Psoas muscle (tissue), 8 donors: Measurements from ENCODE around the gene ATP6V0A4. TPM values are rescaled to one million over a fixed set of nuclear protein-coding genes. Genes with fewer than 3 reads are reported as not detected.

Experiments
- ATAC-seq, 4 donors: fragments of 200-7000 bp; cut with Tn5 transposase; one replicate each; pipeline ENCODE4 v1.9.1; 2020; ENCODE audit warnings: moderate library complexity in 3 of 4, mild to moderate bottlenecking in 2 of 4
- DNase-seq, 2 donors: peaks; one replicate each; pipeline ENCODE4 v3.0.0-alpha.2; 2020
- H3K27ac ChIP-seq: fragments of 200-600 bp; one replicate; pipeline ENCODE4 v1.8.0; 2022
- H3K27me3 ChIP-seq, 3 donors: fragments of 200-600 bp in 1 of 3; one replicate each; pipeline versions ENCODE4 v1.6.1 to v1.8.0; 2013 to 2022; ENCODE audit warnings: low read length in 2 of 3, mild to moderate bottlenecking in 2 of 3, moderate library complexity in 1 of 3; ENCODE audit not compliant: insufficient read depth in 3 of 3
- H3K36me3 ChIP-seq, 2 donors: fragments of 200-600 bp in 1 of 2; one replicate each; pipeline versions ENCODE4 v1.6.1 to v1.8.0; 2013 to 2022; ENCODE audit warnings: low read depth in 1 of 2, mild to moderate bottlenecking in 1 of 2, moderate library complexity in 1 of 2; ENCODE audit not compliant: insufficient read depth in 1 of 2
- H3K4me1 ChIP-seq: fragments of 200-600 bp; one replicate; pipeline ENCODE4 v1.8.0; 2022
- H3K4me3 ChIP-seq: fragments of 200-600 bp; one replicate; pipeline ENCODE4 v1.8.0; 2022; ENCODE audit warnings: mild to moderate bottlenecking
- H3K9me3 ChIP-seq: fragments of 200-600 bp; one replicate; pipeline ENCODE4 v1.8.0; 2022
- WGBS, 3 donors: extraction: QIAGEN DNeasy Blood & Tissue Kit; methylation state at CpG; one replicate each; pipeline versions ENCODE4 v1.1.6 to v1.1.7; 2013; 5-methylcytosine and 5-hydroxymethylcytosine counted together
- intact Hi-C, 2 donors: fragments of 100-400 bp; cut with DNase I; formaldehyde crosslinking; loops; one replicate each; pipeline versions ENCODE4 v1.11.0 to v1.14.2; 2022
- long read RNA-seq, 2 donors: library from polyadenylated mRNA; unstranded; transcript quantifications; one replicate each; pipeline ENCODE4 v2.0.0, GENCODE V29; 2021
- polyA plus RNA-seq, 3 donors: library from polyadenylated mRNA; stranded (reverse); fragments of 200-250 nt; gene quantifications; one replicate each; pipeline ENCODE4 v1.2.3, GENCODE V29; 2013
- total RNA-seq, 4 donors: library from RNA; stranded (reverse); fragmentation: NEBNext Ultra II Directional in 2 of 4; extraction: Animal tissue kit (Norgen Biotek cat#: 25700) in 2 of 4; gene quantifications; one replicate each; pipeline versions ENCODE4 v1.2.1 to v1.2.4, GENCODE V29; 2021 to 2023
- TF ChIP-seq, protein P1 (sequence below): fragments of 200-600 bp; IDR thresholded peaks from one replicate; pipeline ENCODE4 v1.8.0; 2022; ENCODE audit warnings: antibody characterized with exemption
- donor health status: healthy with polysubstance abuse.
- donor health status: DM: no; HTN: no; CAD: no; lungs with moderate emphysema.
- donor health status: Bipolar disorder and iron deficiency.
- donor health status: healthy.
- donor health status: DM: yes; HTN: yes; CAD: no.
- donor health status: DM: no; HTN: no; CAD: no.
- donor health status: DM: no; HTN: no; CAD: no.
- donor health status: DM: yes; HTN: yes; CAD: no.

Gene ATP6V0A4
- total RNA-seq (under 1 TPM in 1 of 4 donors, not detected in 3; 0.44 TPM), polyA plus RNA-seq (not detected)
- long read RNA-seq, donor 1, result 0 reads
- long read RNA-seq, donor 2, result 0 reads

- intact Hi-C loops, result no loop called here
- H3K27ac ChIP-seq, result no peak within 1 kb of the TSS
- WGBS, 3 donors, result 12 to 17% (median 14%) methylated on average over 14 of the region's 14 CpGs
Measured at GRCh38 chr7:138797715-138798320, at the start of gene ATP6V0A4, which contains the start of gene TMEM213. Gene ATP6V0A4 (minus strand): TSS chr7:138798196. CDS start chr7:138771247, 26,949 bp downstream. Gene TMEM213 (plus strand): TSS chr7:138797994. CDS start chr7:138798105, 111 bp downstream.

GRCh38 chr7:138845711-138846110 is 47.7 kb upstream of the ATP6V0A4 start:
- no peak for ATAC-seq
- Histone ChIP-seq H3K4me3 (no peak overlapping the region), H3K4me1 (no peaks in the 10 kb centered on the region), H3K27ac (no peak overlapping the region), H3K36me3 (no peaks in the 10 kb centered on the region), H3K27me3 (no peaks in the 10 kb centered on the region), H3K9me3 (peaks cover 2% of the 10 kb centered on the region)
- intact Hi-C loops, result no loop called here
- TF ChIP-seq, protein P1, sequence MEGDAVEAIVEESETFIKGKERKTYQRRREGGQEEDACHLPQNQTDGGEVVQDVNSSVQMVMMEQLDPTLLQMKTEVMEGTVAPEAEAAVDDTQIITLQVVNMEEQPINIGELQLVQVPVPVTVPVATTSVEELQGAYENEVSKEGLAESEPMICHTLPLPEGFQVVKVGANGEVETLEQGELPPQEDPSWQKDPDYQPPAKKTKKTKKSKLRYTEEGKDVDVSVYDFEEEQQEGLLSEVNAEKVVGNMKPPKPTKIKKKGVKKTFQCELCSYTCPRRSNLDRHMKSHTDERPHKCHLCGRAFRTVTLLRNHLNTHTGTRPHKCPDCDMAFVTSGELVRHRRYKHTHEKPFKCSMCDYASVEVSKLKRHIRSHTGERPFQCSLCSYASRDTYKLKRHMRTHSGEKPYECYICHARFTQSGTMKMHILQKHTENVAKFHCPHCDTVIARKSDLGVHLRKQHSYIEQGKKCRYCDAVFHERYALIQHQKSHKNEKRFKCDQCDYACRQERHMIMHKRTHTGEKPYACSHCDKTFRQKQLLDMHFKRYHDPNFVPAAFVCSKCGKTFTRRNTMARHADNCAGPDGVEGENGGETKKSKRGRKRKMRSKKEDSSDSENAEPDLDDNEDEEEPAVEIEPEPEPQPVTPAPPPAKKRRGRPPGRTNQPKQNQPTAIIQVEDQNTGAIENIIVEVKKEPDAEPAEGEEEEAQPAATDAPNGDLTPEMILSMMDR, result no peak
- DNase-seq, result no peak
- 34 to 46% (median 41%) methylated on average over 2 of the region's 2 CpGs for WGBS, 3 donors

More at GRCh38 chr7:138797715-138798320, at the start of gene ATP6V0A4, which contains the start of gene TMEM213:
- H3K4me1 ChIP-seq, result no peaks in the 10 kb centered on the region
- DNase-seq, result no peak
- H3K9me3 ChIP-seq, result no peaks in the 10 kb centered on the region
- TF ChIP-seq, protein P1, result no peak
- no peaks in the 10 kb centered on the region for H3K36me3 ChIP-seq
- no peak within 1 kb of the TSS for H3K4me3 ChIP-seq
- peaks cover 0 to 3% (median 0%) of the 10 kb centered on the region in 3 donors for H3K27me3 ChIP-seq
- ATAC-seq, result no peak

DNA sequence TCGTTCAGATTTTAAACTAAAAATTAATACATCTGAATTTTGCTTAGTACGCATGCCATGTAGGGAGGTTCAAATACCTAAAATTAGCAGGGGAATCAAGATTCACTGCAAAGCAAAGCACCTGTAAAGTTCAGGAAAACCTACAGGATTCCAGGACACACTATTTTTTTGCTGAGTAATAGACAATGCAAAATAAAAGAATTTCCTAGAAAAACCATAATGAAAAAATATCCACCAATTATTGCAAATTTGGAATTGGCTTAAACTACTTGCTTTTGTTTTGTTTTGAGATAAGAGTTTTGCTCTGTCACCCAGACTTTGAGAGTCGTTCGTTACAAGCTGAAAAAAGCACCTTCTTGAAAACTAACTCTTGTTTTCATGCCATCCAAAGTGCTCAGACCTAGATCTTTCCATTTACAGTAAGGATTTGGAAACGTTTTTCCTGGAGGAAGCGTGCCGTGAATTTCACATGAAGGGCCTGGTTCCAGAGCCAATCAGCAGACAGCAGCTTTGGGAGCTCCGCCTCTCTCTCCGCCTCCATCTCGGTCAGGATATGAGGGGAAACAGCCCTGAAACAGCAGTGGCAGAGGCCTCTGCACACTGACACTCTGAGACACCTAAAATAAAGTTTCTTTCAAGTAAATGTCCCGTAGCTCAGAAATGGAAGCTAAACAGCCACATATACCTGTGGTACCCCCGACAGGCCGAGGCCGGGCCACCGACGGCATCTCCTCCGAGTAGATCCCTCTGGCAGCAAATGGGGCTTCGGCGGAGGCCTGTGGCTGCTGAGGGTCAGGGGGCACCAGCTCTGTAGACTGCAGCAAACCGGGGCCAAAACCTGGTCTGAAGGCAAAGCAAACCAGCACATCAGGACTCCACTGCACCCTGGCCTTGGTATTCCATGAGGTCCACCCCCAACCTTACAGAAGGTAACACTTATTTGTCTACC is 45.9 kb upstream of the ATP6V0A4 start:
- no peaks in the 10 kb centered on the region for H3K4me1 ChIP-seq
- no peaks in the 10 kb centered on the region for H3K27me3 ChIP-seq
- DNase-seq (no peak), ATAC-seq (no peak)
- no peaks in the 10 kb centered on the region for H3K9me3 ChIP-seq
- no peaks in the 10 kb centered on the region for H3K36me3 ChIP-seq
- TF ChIP-seq, protein P1, result no peak
- intact Hi-C loops, result no loop called here
- WGBS, 3 donors, result 91 to 92% (median 92%) methylated on average over 20 of the region's 20 CpGs
- no peak overlapping the region for H3K4me3 ChIP-seq
- H3K27ac ChIP-seq, result no peak overlapping the region

- H3K4me1 ChIP-seq, result no peaks in the 10 kb centered on the region
- no peak overlapping the region for H3K4me3 ChIP-seq
- DNase-seq (no peak), ATAC-seq (no peak)
- intact Hi-C loops, result no loop called here
- H3K27me3 ChIP-seq, result no peaks in the 10 kb centered on the region
- H3K36me3 ChIP-seq, result no peaks in the 10 kb centered on the region
- H3K27ac ChIP-seq, result no peak overlapping the region
- no peaks in the 10 kb centered on the region for H3K9me3 ChIP-seq
- TF ChIP-seq, protein P1, result no peak
- WGBS, 3 donors, result 87 to 90% (median 90%) methylated on average over 12 of the region's 12 CpGs
Measured at GRCh38 chr7:138842111-138842510, 44.1 kb upstream of the ATP6V0A4 start.
